Stimulated activated CD4-positive, alpha-beta T cell treated with anti-CD3 and anti-CD28 coated beads, TNF-alpha, amount 100 ng/mL, for 24 hours (primary cell): ENCODE measurements around the gene CRHR1.

ENCODE experiments used
- DNase-seq, 3 experiments: peaks; one replicate each; pipeline ENCODE4 v3.0.0-alpha.2; 2020; ENCODE audit warnings: low read depth in 3 of 3

The CRHR1 gene

DNA sequence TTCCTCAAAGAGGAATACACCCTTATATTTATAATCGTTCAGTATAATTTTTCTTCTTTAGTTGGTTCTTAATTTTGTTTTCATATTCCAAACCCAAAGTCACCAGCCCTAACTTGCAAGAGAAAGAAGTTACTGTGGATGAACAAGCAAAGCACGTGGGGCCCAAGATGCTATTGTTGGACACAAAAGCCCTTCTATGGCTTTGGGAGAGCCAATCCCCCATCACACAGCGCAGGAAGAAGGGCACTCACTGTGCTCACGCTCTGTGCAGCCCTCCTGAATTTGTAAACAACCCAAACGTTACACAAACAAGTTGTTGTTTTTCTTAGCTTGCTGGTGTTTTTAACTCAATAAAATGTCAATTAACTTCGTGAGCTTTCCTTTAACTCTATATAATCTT, 83.1 kb downstream of the CRHR1 start:
- no peak for DNase-seq

DNA sequence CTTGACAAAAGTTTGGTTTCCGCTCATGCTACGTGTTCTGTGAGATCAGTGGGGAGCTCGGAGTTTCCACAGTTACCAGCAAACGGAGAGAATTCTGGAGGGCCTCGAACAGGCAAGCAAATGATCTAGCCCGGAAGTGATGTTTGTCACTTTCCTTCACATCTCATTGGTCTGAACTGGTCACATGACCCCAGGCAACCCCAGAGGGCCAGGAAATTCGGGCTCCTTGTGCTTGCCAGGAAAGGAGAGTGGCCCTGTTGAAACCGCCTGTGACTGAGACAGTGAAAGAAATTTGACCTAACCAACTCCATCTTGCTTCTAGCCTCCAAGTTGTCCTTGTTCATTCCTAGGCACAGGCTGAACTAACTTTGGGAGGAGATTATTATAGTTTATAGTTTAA, 83.6 kb downstream of the CRHR1 start:
- DNase-seq: no peak

DNA sequence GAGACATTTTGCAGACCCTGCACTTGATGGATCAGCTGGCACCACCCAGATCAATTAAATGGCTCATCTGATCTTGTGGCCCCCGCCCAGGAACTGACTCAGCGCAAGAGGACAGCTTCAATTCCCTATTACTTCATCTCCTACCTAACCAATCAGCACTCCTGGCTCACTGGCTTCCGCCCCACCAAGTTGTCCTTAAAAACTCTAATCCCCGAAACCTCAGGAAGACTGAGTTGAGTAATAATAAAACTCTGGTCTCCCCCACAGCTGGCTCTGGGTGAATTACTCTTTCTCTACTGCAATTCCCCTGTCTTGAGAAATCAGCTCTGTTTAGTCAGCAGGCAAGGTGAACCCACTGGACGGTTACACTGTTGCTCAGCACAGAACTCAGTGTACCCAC, 84.2 kb downstream of the CRHR1 start:
- no peak for DNase-seq

DNA sequence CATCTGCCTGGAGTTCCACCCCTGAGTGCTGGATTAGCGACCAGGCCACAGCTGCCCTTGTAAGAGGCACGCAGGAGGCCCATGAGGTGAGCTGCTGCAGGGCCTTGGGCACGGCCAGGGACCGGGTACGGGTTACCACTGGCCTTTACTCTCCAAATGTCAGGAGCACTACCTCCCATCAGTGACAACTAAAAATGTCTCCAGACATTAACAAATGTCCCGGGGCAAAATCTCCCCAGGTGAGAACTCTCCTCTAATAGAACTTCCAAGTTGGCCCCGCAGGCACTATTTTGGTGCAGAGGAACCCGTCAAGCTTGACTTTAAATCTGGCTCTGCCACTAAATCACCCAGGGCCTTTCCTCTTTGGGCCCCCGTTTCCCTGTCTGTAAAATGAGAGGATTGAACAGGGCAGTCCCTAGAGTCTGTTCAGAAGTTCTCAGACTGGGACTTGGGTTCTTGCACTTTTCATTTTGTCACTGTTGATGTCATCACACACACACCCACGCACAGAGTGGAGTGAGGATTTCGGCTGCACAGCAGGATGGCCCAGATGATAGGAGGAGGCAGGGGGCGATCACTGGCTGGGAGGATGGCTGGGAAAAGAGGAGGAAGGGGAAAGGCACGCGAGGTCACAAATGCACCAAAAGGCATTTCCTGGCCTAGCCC, 85.7 kb downstream of the CRHR1 start:
- no peak for DNase-seq

DNA sequence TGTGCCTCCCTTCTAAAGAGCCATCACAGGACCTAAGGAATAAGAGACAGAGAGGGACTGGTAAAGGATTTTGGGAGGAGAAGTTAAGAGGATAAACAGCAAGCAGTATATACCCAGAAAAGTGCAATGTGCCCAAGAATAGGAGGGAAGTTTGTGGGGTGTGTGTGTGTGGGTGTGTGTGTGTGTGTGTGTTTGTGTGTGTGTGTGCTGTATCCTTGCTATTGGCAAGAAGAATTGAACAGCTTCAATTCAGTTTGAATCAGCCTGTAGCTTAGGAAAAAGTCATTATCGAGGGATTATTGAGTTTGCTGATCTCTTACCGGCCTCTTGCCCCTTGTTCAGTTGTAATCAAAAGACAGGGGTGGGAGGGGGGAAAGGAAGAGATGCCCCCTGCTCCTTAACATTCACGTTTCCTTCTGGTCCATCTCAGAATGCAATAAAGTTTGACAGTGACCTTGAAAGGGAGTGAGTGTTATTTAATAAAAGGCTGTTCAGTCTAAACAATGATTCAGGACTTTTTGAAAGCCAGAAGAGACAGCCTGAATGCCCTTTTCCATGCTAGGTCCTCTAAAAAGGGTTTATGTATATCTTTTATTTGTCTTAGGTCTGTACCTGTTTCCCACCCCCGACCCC, 86.3 kb downstream of the CRHR1 start:
- no peak for DNase-seq

DNA sequence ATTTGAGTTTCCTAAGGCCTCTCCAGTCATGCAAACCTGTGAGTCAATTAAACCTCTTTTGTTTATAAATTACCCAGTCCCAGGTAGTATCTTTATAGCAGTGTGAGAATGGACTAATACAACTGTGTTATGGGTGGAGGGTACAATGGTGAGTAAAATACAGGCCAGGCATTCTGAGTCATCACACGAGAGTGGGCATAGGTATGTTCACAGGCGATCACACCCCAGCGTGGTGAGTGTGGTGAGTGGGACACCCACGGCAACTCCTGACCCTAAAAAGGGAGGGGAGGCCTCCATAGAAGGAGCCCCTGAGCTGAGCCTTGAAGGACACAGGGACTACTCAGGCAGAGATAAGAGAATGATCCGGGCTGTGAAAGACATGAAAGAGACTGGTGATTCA, 87.6 kb downstream of the CRHR1 start:
- DNase-seq: no peak

DNA sequence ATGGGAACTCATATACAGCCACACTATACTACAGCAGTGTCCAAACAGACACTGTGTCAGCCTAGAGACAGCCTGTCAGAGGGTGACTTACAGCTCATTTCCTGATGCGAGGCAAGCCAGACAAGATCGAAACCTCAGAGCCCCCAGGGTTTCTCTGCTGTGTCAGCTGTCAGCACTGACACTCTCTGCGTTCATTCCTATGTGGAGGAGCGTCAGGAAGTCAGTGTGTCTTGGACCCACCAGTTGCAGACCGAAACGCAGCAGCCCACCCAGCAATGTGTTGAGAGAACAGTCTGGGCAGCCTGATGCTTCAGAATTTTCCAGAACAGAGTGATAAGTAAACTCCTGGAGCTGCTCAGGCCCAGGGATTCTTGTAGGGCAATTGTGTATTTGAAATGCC, 89.6 kb downstream of the CRHR1 start:
- peak in 1 of 3 experiments; percentile 36 for DNase-seq

DNA sequence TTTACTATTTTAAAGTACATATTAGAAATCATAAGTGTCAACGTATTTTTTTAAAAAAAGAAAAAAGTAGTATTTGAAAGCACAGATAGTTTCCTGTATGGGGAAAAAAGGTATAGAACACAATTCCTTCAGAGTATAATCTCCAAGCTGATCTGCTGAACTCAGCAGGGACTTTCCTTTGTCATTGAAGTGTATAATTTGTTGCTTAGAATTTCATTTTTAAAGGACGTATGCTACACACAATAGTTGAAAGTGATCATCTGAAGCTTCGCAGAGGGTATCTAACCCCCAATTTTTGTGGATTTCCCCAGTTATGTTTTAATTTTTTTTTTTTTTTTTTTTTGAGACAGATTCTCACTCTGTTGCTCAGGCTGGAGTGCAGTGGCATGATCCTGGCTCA, 90.0 kb downstream of the CRHR1 start:
- no peak for DNase-seq

DNA sequence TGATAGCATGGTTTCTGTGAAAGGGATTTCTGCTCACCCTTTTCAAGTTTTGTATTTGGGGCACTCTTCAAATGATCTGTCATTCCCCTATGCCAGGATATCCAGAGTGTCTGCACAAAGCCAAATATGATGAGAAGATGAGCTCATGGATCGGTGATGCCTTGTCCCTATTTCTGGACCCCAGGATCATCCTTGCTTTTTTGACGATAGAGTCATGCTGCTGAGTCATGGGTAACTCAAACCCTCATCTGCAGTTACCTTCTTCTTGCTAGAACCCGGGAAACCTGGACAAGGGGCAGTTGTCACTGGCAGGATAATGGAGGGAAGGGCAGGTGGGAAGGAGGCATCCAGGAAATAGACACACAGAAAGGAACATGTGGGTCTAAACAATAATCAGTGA, 92.4 kb downstream of the CRHR1 start:
- no peak for DNase-seq

DNA sequence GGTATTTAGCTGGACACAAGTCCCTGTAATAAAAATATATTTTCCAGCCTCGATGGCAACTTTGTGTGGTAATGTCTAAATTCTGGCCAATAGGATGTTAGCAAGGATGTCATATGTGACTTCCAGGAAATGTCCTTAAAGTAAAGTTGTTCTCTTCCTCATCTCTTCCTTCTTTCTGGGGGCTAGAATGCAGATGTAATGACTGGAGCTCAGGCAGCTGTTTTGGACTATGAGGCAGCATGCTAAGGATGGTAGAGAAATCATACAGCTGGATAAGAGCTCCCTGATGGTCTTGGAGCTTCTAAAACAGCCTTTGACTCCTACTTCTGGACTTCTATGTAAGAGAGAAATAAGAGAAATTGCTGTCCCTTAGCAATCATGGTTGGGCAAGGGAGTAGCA, 93.3 kb downstream of the CRHR1 start:
- no peak for DNase-seq

DNA sequence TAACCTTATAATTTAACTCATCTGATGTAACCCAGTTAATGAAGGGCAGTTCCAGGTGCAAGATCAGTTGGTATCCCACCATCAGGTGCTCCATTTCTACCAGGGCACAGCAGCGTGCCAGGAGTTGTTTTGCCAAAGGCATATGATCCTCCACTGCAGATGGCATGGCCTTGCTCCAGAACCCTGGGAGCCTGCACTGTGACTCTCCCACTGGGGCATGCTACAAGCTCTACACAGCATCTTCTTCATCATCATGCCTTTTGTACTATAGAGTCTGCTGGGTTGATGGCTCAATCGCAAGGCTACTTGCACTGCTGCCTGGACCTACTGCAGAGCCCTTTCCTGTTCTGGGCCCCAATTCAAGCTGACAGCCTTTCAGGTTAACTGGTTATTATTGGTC, 98.9 kb downstream of the CRHR1 start:
- no peak for DNase-seq
